Ishikawa (cell line): ENCODE measurements around the gene BICDL2.

Source experiments
- CEBPB ChIP-seq: IDR thresholded peaks from 2 replicates; pipeline ENCODE4 v1.6.1; 2012
- EGR1 ChIP-seq: IDR thresholded peaks from 2 replicates; pipeline ENCODE4 v1.6.1; 2012
- FOXM1 ChIP-seq: IDR thresholded peaks from 2 replicates; pipeline ENCODE4 v1.6.1; 2012; ENCODE audit warnings: low read depth, borderline replicate concordance
- MAX ChIP-seq: IDR thresholded peaks from 2 replicates; pipeline ENCODE4 v1.6.1; 2012
- NFIC ChIP-seq: IDR thresholded peaks from 2 replicates; pipeline ENCODE4 v1.6.1; 2012
- RAD21 ChIP-seq: IDR thresholded peaks from 2 replicates; pipeline ENCODE4 v1.6.1; 2012; ENCODE audit warnings: low read depth
- REST ChIP-seq: IDR thresholded peaks from 2 replicates; pipeline ENCODE4 v1.6.1; 2012; ENCODE audit warnings: low read depth, mild to moderate bottlenecking
- TAF1 ChIP-seq: IDR thresholded peaks from 2 replicates; pipeline ENCODE4 v1.6.1; 2012; ENCODE audit warnings: low read depth, mild to moderate bottlenecking
- TCF12 ChIP-seq: IDR thresholded peaks from 2 replicates; pipeline ENCODE4 v1.6.1; 2012; ENCODE audit warnings: low read depth
- USF1 ChIP-seq: IDR thresholded peaks from 2 replicates; pipeline ENCODE4 v1.6.1; 2012
- YY1 ChIP-seq: IDR thresholded peaks from 2 replicates; pipeline ENCODE4 v1.6.1; 2012; ENCODE audit warnings: low read depth

GRCh38 chr16:2983706-2984136, 53.0 kb downstream of the BICDL2 start:
- no peak for TF ChIP-seq USF1
- TF ChIP-seq CEBPB = no peak
- no peak for TF ChIP-seq FOXM1
- 0 out of 2 replicates have a peak, but pooled peaks have one; percentile 6 for TF ChIP-seq YY1
- peak; percentile 75 for TF ChIP-seq MAX
- TF ChIP-seq EGR1 = no peak
- TF ChIP-seq REST = no peak
- TF ChIP-seq RAD21 = peak; percentile 71; the same call in 1 of the 2 replicates
- TF ChIP-seq TCF12 = peak; percentile 21; the same call in 1 of the 2 replicates
- TF ChIP-seq TAF1 = no peak
- TF ChIP-seq NFIC = no peak
